Activated CD4-positive, alpha-beta T cell treated with anti-CD3 and anti-CD28 coated beads, Interleukin-10, Interleukin-2, amounts not matched to agents 100 ng/mL and 50 ng/mL, durations not matched to agents 16 hours and 8 hours (primary cell): ENCODE measurements around the gene AQP1.

Source experiments
- DNase-seq: peaks from one replicate; pipeline ENCODE4 v3.0.0-alpha.2; 2020

AQP1 gene

DNA sequence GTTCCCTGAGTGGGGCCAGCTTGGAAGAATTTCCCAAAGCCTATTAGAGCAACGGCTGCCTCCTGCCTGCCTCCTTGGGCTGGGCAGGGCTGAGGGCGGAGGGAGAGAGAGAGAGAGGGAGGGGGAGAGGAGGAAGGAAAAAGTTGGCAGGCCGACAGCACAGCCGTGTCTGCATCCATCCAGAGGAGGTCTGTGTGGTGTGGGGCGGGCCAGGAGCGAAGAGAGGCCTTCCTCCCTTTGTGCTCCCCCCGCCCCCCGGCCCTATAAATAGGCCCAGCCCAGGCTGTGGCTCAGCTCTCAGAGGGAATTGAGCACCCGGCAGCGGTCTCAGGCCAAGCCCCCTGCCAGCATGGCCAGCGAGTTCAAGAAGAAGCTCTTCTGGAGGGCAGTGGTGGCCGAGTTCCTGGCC, at the start of gene AQP1:
Gene AQP1, plus strand, starts transcription at position 293 of the 409 bp plus-strand sequence. Its CDS starts 57 bp downstream, at position 350.
- DNase-seq: no peak

DNA sequence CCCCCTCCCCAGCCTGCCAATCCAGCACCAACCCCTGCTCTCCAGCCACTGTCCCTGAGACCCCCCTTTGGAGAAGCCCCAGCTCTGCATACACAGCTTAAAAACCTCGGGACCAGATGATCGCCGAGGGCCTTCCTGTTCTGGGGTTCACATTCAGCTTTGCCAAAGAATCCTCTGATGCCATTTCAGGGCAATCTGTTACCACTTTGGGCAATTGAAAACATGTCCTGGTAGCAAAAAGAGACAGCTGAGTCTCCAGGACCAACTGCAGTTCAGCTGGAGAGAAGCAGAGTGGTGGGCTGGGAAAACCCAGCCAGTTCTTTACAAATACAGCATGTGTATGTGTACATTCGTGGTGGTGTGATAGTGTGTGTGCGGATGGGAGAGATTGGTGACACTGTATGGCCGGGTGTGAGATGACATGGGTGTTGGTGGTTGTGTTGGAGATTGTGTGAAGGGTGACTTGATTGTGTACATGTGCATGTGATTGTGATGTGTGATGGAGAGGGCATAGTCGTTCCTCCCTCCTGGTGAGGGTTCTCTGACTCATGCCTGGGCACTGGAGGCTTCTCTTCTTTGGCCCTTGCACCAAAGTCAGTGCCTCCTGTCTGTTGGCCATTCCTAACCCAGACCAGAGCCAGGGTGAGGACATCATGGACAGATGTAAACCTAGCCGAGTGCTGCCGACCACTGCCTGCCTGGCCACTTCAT, 48.5 kb upstream of the AQP1 start:
- DNase-seq: no peak

DNA sequence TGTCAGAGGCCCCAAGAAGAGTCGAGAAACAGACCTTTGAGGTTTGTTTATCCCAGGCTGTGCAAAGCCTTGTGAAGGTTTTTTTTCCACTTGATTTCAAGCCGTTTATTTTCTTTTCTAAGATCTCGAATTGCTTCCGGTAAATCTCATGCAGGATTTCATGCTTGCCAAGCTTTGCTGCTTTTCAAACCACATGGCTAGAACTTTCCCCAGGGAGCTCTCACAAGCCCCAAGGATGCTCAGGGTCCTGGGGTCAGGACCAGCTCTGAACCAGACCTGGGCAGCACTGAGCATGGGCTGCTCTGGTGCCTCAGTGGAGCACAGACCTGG, 48.0 kb upstream of the AQP1 start:
- no peak for DNase-seq

DNA sequence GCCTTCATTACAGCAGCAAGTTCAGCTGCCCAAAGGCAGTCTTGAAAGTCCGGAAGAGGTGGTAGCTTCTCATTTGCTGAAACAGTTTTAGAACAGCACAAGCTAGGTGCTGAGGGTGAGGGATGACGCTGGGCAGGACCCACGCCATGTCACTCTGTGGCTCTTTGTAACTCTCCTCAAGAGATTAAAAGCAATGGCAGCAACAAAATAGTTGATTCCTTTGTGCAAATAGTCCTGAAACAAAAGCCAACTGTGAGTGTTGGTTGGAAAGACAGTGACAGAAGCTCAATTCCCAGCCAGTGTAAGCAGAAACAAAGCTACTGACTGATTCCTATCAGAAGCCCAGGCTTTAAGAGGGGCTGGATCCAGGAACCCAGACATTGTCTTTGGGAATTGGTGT, 47.6 kb upstream of the AQP1 start:
- DNase-seq: no peak

GRCh38 chr7:30865076-30865475, 46.6 kb upstream of the AQP1 start:
- no peak for DNase-seq

- no peak for DNase-seq
Measured at GRCh38 chr7:30865821-30866220, 45.8 kb upstream of the AQP1 start.

DNA sequence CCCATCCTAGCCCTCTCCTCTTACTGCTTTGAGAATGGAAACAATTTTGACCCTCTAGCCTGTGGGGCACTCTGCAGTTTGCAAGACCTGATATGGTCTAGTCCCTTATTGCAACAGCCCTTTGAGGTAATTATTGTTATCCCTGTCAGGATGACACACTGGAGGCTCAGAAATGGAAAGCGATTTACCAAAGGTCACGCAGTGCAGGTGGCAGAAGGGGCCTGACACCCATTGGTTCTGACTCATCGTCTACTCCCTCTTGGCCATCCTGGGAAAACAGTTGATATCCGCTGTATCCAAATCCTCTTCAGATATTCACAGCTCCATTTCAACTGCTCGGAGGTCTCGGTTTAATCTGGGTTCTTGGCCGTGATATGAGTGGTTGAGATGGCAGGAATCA, 44.7 kb upstream of the AQP1 start:
- DNase-seq: no peak

DNA sequence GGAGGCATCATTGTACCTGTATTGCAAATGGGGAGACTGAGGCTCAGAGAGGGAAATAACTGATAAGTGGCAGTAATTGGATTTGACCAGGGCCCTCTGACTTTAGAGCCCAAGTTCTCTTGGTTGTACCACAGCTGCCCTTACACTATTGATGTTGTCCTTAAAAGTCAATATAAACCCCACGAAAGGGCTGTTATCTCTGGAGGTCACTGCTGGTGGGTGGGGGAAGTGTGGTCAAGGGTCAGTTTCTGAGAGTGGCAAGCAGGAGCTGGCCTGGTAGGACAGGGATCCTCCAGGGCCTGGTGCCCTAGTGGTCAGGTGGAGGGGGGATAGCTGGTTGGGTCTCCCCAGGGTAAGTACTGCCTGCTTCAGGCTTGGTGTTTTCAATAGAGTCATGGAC, 44.2 kb upstream of the AQP1 start:
- no peak for DNase-seq

GRCh38 chr7:30869794-30870611, 41.6 kb upstream of the AQP1 start:
- no peak for DNase-seq

DNA sequence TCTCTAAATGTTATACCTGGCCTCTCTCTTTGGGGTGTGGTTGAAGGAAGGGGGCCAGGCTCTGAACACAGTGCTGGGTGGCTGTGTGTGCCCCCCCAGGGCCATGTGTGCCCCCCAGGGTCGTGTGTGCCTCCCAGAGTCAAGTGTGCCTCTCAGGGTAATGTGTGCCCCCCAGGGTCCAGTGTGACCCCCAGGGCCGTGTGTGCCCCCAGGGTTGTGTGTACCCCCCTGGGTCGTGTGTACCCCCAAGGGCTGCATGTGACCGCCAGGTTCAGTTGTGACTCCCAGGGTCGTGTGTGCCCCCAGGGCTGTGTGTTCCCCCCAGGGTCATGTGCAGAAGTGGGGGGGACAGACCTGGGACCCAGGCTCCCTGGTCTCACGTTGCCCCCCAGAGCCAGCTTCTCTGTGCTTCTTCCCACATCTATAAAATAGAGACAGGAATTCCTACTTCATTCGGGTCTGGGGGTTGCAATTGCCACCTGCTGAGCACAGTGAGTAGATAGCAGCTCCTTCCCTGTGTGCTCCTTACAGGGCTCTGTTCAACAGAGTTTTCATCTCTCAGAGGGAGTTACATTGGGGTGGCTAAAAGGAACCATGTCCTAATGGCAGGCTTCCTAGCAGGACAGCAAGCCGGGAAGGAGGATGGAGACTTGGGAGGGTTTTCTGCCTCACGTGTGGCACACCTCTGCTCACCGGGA, 40.7 kb upstream of the AQP1 start:
- no peak for DNase-seq

DNA sequence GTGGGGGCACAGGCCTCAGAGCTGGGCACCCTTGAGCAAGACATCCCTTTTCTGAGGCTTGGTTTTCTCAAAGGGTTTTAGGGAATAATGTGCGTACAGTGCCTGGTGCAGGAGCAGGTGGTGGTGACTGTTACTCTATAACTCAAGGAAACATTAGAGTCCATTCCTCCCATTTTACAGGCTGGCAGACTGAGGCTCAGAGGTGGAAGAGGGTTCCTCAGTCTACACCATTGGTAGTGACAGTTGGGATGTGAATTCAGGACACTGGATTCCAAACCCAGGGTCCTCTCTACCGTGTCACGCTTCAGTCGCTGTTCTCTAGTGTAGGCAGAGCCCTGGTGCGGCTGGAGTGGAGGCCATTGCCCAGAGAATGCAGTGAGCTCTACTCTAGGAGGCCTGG, 40.0 kb upstream of the AQP1 start:
- no peak for DNase-seq

DNA sequence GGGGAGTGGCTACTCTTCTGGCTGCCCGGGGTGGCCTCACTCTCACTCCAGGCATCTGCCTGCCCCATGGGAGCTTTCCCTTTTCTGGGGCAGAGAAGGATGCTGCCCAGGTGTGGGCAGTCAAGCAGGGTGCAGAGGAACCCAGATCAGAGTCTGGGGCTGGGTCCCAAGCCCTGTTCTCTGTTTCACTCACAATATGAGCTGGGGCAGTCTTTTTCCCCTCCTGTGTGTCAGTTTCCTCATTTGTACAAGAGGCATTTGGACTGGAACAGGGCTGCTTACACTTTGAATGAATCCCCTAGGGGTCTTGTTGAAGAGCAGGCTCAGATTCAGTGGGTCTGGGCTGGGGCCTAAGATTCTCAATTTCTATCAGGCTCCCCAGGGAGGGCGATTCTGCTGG, 38.4 kb upstream of the AQP1 start:
- no peak for DNase-seq

DNA sequence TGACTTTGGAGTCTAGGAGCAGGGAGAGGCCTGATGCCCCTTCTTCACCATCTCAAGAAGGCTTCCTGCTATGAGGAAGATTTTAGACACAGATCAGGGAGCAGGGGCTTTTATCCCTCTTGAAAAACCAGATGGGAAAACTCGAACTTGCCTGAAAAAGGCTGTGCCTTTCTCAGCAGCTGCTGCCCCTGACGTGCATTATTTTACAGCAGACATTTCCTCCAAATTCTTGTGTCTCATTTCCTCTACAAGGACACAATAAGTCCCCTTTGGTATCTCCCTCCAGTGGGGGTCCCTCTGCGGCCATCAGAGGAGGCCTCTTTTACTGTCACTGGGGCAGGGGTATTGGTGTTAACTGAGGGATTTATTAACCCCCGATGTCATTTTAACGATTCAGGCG, 38.0 kb upstream of the AQP1 start:
- DNase-seq: no peak

DNA sequence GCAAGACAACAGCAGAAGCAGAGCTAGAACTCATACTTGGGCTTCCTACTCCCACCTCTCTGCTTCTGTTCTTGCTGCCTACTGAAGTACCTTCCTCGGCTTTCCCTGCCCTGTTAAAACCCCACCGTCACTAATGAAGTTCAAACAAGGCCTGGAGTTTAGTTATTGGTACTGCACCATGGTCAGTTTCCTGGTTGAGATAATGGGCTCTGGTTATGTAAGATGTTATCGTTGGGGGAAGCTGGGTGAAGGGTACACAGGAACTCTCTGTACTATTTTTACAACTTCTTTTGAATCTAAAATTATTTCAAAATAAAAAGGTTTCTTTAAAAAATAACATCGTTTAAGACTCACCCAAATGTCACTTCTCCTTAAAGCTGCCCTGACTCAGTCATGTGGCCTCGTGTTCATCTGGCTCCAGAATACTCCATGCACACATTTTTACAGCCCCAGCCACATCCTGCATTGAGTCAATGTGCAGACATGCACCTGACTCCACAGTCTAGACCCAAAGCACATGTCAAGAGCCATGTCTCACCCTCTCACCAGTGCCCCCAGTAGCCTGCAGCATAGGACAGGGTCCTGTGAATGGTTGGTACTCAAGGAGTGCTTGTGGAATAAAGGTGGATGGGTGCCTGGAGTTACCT, 36.9 kb upstream of the AQP1 start:
- DNase-seq: no peak

DNA sequence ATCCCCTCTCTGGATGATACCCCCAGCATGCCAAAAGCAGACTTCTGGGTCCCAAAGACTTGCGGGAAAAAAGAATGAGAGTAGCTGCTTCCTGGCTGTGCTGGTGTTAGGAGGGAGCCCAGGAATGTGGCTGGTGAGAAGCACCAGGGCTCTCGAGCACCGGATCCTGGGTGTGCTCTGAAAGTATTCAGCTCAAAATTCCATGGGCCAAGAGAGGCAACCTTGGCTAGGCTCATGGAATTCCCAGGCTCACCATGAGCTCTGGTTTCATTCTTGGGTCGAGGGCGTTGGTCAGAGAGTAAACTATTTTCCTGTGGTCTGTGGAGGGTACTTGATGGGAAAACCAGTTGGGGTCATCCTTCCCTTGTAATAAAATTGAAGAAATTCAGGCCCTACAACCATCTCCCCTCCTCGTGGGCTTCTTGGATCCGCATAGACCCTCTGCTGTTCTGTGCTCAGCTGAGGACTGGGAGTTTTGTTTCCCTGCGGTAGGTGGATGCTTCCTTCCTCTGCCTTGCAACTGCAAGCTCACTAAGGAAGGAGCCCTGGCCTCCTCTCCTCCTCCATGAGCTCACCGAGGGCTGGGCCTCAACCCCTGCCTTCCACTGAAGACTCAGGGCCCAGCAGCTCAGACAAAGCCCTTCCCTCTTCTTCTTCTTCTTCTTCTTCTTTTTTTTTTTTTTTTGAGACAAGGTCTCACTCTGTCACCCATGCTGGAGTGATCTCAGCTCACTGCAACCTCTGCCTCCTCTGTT, 34.5 kb upstream of the AQP1 start:
- DNase-seq: no peak

GRCh38 chr7:30877993-30878392, 33.7 kb upstream of the AQP1 start:
- no peak for DNase-seq

DNA sequence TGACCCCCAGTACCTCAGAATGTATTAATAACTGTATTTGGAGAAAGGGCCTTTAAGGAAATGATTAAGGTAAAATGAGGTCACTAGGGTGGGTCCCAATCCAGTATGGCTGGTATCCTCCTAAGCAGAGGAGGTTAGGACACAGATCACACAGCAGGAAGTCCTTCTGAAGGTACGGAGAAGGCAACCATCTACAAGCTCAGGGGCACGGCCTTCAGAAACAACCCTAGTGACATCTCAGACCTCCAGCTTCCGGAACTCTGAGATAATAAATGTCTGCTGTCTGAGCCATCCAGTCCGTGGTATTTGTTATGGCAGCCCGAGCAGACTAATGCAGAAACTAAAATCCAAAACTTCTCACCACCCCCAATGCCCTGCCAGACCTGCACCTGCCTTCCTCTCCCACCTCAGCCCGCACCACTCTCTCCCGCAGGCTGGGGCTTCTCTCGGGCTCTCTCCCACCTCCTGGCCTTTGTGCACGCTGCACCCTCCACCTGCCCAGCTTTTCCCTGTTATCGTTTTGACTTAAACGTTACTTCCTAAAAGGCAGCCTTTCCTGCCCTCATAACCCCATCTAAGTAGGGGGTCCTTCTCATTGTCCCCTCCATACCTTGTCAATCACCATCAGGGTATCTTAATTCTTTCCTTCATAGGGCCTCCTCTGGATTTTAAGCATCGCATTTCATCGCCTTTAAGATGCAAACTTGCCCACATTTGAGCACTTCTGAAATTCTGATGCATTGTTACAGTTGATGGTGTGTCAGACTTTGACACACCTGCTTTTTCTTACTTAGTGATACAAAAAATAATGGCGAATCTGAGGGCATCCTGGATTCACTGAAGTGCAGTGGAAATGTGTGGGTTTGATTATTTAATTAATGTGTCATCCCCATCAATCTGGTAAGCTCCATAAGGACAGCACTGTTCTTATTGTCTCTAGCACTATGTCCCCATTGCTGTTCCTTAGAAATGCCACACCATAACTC, 32.2 kb upstream of the AQP1 start:
- no peak for DNase-seq

DNA sequence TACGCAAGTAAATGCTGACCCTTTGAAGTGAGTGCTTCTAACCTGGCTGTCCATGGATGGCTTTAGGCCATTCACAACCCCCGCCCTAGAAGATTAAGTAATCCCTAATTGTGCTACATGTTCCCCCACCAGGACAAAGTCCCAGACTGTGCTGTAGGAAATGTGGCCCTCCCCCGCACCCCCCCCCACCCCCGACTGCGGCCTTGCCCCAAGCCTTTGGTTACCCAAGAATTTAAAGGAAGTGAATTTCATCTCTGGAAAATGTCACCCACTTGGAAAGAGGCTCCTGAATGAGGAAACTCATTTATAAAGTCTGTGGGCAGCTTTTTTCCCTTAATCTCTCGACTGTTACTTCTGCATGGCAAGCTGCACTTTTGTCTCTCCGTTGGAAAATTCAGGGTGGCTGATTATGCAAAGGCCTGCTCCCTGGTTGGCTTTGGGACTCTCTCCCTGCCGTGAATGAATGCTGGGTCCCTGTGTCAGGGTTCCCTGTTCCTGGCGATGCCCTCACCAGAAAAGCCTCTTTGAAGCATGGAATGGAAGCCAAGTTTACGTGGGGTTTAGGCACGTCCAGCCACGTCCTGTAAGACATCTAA, 31.4 kb upstream of the AQP1 start:
- no peak for DNase-seq

DNA sequence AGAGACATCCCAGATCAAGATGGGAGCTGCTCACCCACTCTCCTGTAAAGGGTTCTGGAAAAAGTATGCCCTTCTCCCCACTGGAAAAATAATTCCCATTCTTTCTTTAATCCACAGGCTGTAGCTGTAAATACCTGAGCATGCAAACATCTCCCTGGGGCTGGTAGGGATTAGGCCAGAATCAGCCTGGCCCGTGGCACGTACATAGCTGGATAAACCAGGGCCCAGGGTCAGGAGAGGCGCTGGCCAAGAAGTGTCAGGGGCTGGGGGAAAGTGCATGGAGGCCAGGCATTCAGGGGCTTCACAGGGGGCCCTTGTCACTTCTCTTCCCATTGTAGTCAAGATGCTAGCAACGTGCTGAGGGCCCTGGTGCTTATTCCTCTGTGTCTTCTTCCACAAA, 30.7 kb upstream of the AQP1 start:
- DNase-seq: no peak

GRCh38 chr7:30881448-30881847, 30.2 kb upstream of the AQP1 start:
- no peak for DNase-seq

- DNase-seq: no peak
Measured at GRCh38 chr7:30884881-30885280, 26.8 kb upstream of the AQP1 start.
